Measurements from ENCODE around the gene RCSD1. TPM values are rescaled to one million over a fixed set of nuclear protein-coding genes. Genes with fewer than 3 reads are reported as not detected.

RCSD1 gene
- total and polyA plus RNA-seq, 11 donors: 14.1 to 51.5 (median 29.6) TPM

DNA sequence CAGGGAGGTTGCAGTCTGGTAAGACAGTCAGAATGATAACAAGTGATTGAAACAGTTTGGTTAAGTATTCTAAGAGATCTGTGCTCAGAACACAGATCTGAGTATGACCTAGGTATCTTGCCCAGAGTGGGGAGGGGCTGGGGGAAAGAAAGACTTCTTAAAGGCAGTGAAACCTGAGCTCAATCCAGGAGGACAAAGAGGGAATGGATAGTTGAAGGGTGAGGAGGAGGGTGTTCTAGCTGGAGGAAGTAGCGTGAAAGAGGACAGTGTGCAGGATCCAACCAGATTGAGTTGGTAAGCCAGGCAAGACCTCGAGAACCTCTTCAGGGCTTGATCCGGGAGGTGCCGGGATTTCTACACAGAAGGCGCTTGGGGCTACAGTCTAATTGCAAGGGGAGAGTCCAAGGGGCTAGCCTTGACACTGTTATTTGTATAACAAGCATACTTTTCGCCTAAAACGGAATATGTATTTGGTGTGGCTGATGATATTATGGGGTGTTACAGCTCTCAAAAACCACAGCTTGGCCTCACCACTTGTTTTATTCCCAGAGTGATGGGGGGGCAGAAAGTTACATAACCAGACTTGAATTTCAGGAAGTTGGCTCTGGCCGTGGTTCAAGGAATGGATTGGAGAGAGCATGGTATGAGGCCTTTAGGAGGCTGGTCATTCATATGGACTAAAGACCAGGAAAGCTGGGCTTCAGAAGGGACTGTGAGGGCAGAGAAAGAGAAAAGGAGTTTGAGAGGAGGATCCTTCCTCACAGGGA is 19.1 kb downstream of the RCSD1 start:
- TF ChIP-seq POLR2A (IDR thresholded peaks at IDR 0.05): no peak
- TF ChIP-seq, protein P1, sequence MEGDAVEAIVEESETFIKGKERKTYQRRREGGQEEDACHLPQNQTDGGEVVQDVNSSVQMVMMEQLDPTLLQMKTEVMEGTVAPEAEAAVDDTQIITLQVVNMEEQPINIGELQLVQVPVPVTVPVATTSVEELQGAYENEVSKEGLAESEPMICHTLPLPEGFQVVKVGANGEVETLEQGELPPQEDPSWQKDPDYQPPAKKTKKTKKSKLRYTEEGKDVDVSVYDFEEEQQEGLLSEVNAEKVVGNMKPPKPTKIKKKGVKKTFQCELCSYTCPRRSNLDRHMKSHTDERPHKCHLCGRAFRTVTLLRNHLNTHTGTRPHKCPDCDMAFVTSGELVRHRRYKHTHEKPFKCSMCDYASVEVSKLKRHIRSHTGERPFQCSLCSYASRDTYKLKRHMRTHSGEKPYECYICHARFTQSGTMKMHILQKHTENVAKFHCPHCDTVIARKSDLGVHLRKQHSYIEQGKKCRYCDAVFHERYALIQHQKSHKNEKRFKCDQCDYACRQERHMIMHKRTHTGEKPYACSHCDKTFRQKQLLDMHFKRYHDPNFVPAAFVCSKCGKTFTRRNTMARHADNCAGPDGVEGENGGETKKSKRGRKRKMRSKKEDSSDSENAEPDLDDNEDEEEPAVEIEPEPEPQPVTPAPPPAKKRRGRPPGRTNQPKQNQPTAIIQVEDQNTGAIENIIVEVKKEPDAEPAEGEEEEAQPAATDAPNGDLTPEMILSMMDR (IDR thresholded peaks at IDR 0.05): no peak
- peaks cover 0 to 17% (median 0%) of the 10 kb centered on the region in 9 donors for H3K36me3 ChIP-seq
- H3K9me3 ChIP-seq: no peaks in the 10 kb centered on the region
- H3K27me3 ChIP-seq: no peaks in the 10 kb centered on the region
- WGBS, 4 donors: 63 to 77% (median 67%) methylated on average over 8 of the region's 8 CpGs
- H3K27ac ChIP-seq: peak overlapping the region; percentile 38 to 88 (median 76)
- intact Hi-C loops (cut with DNase I): loop anchor here in 1 of 10 donors (2.0 kb wide), 1 partner anchor 18 kb away; the partner anchor contains the start of gene RCSD1
- ATAC-seq: peak in 3 of 4 donors; percentile 16 to 41 (median 16)
- peak in 4 of 5 donors; percentile 55 to 76 (median 68) for DNase-seq
- H3K4me1 ChIP-seq: peaks cover 22 to 95% (median 80%) of the 10 kb centered on the region in 12 donors
- no peak overlapping the region for H3K4me3 ChIP-seq

DNA sequence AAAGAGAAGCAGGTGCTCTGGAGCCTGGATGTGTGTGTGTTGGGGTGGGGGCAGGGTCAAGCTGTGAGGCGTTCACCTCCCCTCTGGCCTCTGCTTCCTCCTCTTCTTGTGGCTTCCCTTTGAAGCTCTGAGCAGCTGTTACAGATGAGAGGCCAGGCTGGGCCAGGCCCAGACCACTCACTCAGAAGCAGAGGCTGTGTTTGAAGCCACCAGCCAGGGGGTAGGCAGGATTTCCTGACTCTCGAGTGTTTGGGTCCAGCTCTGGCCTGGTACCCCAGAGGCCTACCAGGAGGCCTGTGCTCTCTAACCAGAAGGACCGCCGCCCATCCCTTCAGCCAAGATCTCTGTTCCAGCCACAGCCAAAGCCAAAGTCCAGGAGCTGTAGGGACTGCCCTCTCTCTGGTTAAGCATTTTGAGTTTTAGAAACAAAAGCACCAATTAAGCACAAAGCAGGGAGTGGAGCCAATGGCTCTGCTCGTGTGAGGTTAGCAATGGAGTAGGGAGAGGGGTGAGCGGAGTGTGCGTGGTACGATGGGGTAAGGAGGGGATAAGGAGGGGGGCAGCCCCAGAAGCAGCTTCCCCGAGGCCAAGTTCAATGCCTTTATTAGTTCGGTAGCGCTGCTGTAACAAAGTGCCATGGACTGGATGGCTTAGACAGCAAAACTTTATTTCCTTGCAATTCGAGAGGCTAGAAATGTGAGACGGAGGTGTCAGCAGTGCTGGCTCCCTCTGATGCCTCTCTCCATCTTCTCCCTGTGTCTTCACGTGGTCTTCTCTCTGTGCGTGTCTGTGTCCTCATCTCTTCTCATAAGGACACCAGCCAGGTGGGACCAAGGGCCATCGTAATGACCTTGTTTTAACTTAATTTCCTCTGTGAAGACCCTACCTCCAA is 20.5 kb downstream of the RCSD1 start:
- H3K9me3 ChIP-seq: no peaks in the 10 kb centered on the region
- peak overlapping the region; percentile 19 to 88 (median 76) for H3K27ac ChIP-seq
- H3K4me3 ChIP-seq: no peak overlapping the region
- H3K36me3 ChIP-seq: peaks cover 0 to 14% (median 0%) of the 10 kb centered on the region in 9 donors
- DNase-seq (peak in 3 of 5 donors; percentile 51 to 65 (median 59)), ATAC-seq (peak; percentile 19 to 59 (median 46))
- peaks cover 22 to 97% (median 88%) of the 10 kb centered on the region in 12 donors for H3K4me1 ChIP-seq
- no peak for TF ChIP-seq POLR2A (IDR thresholded peaks at IDR 0.05)
- TF ChIP-seq, protein P1 (IDR thresholded peaks at IDR 0.05): no peak
- 59 to 67% (median 62%) methylated on average over 15 to 16 of the region's 16 CpGs for WGBS, 4 donors
- no peaks in the 10 kb centered on the region for H3K27me3 ChIP-seq
- intact Hi-C loops (cut with DNase I): loop anchor here in 3 of 10 donors (2.0 to 5.0 kb wide), 2 partner anchors 16 to 37 kb away; no protein-coding TSS in a partner anchor

DNA sequence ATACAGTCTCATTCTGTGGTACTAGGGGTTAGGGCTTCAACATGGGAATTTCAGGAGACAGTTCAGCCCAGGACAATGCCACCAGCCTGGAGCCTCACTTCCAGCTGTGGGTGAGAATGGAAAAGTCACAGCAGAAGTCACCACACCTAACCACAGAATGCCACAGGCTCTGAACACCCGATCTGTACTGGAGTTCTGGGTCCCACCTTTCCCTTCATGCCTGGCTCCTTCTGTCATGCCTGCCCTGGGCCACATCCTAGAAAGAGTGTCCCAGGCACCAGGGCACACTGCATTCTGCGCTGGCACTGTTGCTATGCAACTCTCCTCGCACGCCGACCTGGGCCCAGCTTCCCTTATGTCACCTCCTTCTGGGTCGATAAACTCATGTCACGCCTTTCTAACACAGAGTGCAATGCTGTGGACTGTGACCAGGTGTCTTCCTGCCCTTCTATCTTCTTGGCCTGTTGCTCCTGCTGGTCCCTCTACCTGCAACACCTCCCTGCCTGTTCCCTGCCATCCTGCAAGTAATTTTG is 21.2 kb downstream of the RCSD1 start:
- no peak for TF ChIP-seq POLR2A (IDR thresholded peaks at IDR 0.05)
- TF ChIP-seq, protein P1 (IDR thresholded peaks at IDR 0.05): no peak
- Histone ChIP-seq H3K36me3 (peaks cover 0 to 12% (median 0%) of the 10 kb centered on the region in 9 donors), H3K4me3 (no peak overlapping the region), H3K9me3 (no peaks in the 10 kb centered on the region), H3K27me3 (no peaks in the 10 kb centered on the region), H3K4me1 (peaks cover 22 to 97% (median 93%) of the 10 kb centered on the region in 12 donors), H3K27ac (peak overlapping the region in 11 of 12 donors; percentile 47 to 88 (median 80))
- peak; percentile 27 to 58 (median 42) for ATAC-seq
- intact Hi-C loops (cut with DNase I): loop anchor here in 3 of 10 donors (2.0 to 5.0 kb wide), 2 partner anchors 16 to 36 kb away; no protein-coding TSS in a partner anchor
- WGBS, 4 donors: 38 to 52% (median 46%) methylated on average over 7 of the region's 7 CpGs
- DNase-seq: peak in 1 of 5 donors; percentile 53
